HepG2 (cell line): ENCODE results near the gene CDK6. TPM values are rescaled to one million over a fixed set of nuclear protein-coding genes. Genes with fewer than 3 reads are reported as not detected.
A peak's percentile ranks its signal among the peaks of the same experiment; 100 is the strongest.

Experiments
- ATAC-seq: fragments of 200-7000 bp; cut with Tn5 transposase; 3 replicates; pipeline ENCODE4 v1.9.1; 2020; ENCODE audit warnings: mild to moderate bottlenecking, moderate library complexity
- BruUV-seq: library from RNA; stranded (reverse); fragments of 400-500 nt; replicated peaks from 2 replicates; lab custom pipeline; 2021; lab: Mats Ljungman, UMichigan
- CTCF ChIA-PET: fragments of 300-600 bp; formaldehyde crosslinking; extraction: SDS; loops from one replicate; lab custom pipeline; 2021; ENCODE audit warnings: low total read pairs, inconsistent platforms, low intra/inter-chr PET ratio; lab: Yijun Ruan, JAX
- POLR2A ChIA-PET: fragments of 350-600 bp; sonication (Branson Sonifier 250); formaldehyde crosslinking; loops from one replicate; lab custom pipeline; 2020; ENCODE audit warnings: antibody characterized with exemption, inconsistent platforms; lab: Yijun Ruan, JAX
- DNase-seq: peaks from one replicate; pipeline ENCODE4 v3.0.0-alpha.2; 2015; ENCODE audit warnings: low spot score
- FAIRE-seq: peaks from 3 replicates; lab custom pipeline; 2011; peaks lifted over from hg19 to GRCh38; lab: Jason Lieb, UNC
- H2AFZ ChIP-seq: one replicate; pipeline ENCODE4 v1.6.1; 2011; ENCODE audit warnings: low read length, inconsistent platforms
- H3K27ac ChIP-seq: fragments of 300-600 bp; 3 replicates; pipeline ENCODE4 v1.8.0; 2011; ENCODE audit warnings: mixed run types, mild to moderate bottlenecking, mixed read lengths, low read length, inconsistent platforms; ENCODE audit not compliant: insufficient read depth; ENCODE audit errors: extremely low read length
- H3K27me3 ChIP-seq, 2 experiments: fragments of 200-600 bp in 1 of 2; 2 replicates in 1 of 2; 3 replicates in 1 of 2; pipeline versions ENCODE4 v1.6.0 to v1.8.0; 2011; ENCODE audit warnings: low read length in 2 of 2, mild to moderate bottlenecking in 2 of 2, moderate library complexity in 2 of 2, inconsistent platforms in 1 of 2; ENCODE audit not compliant: insufficient read depth in 2 of 2, control insufficient read depth in 1 of 2
- H3K36me3 ChIP-seq, 2 experiments: fragments of 200-600 bp in 1 of 2; replicated peaks in 1 of 2; 2 replicates in 1 of 2; 3 replicates in 1 of 2; pipeline versions ENCODE4 v1.5.1 to v1.8.0; 2011; ENCODE audit warnings: low read length in 2 of 2, inconsistent platforms in 1 of 2; ENCODE audit not compliant: insufficient read depth in 2 of 2, control insufficient read depth in 1 of 2
- H3K4me1 ChIP-seq: 2 replicates; pipeline ENCODE4 v1.5.1; 2012; ENCODE audit warnings: low read length, inconsistent platforms; ENCODE audit not compliant: insufficient read depth
- H3K4me2 ChIP-seq: 2 replicates; pipeline ENCODE4 v1.6.0; 2011; ENCODE audit warnings: low read depth, low read length, inconsistent platforms
- H3K4me3 ChIP-seq, 3 experiments: fragments of 200-600 bp in 1 of 3; sonication (generic), shearing (Covaris generic) in 1 of 3; replicated peaks in 1 of 3; 2 replicates each; pipeline ENCODE4 v1.5.1; 2011 to 2016; ENCODE audit warnings: low read length in 3 of 3, inconsistent platforms in 2 of 3, low read depth in 2 of 3, mild to moderate bottlenecking in 2 of 3, control low read depth in 1 of 3, mixed read lengths in 1 of 3; ENCODE audit not compliant: insufficient read depth in 1 of 3
- H3K79me2 ChIP-seq: one replicate; pipeline ENCODE4 v1.6.1; 2011; ENCODE audit warnings: low read length, inconsistent platforms; ENCODE audit not compliant: insufficient read depth
- H3K9ac ChIP-seq: 2 replicates; pipeline ENCODE4 v1.6.0; 2011; ENCODE audit warnings: mild to moderate bottlenecking, low read depth, low read length, inconsistent platforms; ENCODE audit not compliant: insufficient read depth
- H3K9me3 ChIP-seq: 2 replicates; pipeline ENCODE4 v1.5.1; 2012; ENCODE audit warnings: mild to moderate bottlenecking, low read length
- H4K20me1 ChIP-seq: 2 replicates; pipeline ENCODE4 v1.6.0; 2011; ENCODE audit warnings: inconsistent platforms, mild to moderate bottlenecking, low read length, moderate library complexity; ENCODE audit not compliant: insufficient read depth
- ARNT ChIP-seq: fragments of 450-650 bp; IDR thresholded peaks from 2 replicates; pipeline ENCODE4 v1.6.1; 2017
- JUN ChIP-seq: sonication (generic); formaldehyde crosslinking; IDR thresholded peaks from 2 replicates; pipeline ENCODE4 v1.4.0; 2020; ENCODE audit warnings: mild to moderate bottlenecking, missing genetic modification reagents
- POLR2G ChIP-seq: fragments of 200-400 bp; formaldehyde crosslinking; IDR thresholded peaks from 2 replicates; pipeline ENCODE4 v1.6.1; 2018; ENCODE audit warnings: mild to moderate bottlenecking, low read depth, low read length, moderate library complexity
- RBM22 ChIP-seq: fragments of 200-400 bp; formaldehyde crosslinking; optimal IDR thresholded peaks from 2 replicates; pipeline ENCODE3; 2017; ENCODE audit warnings: mild to moderate bottlenecking, low read length, moderate library complexity
- SSRP1 ChIP-seq: IDR thresholded peaks from 2 replicates; pipeline ENCODE4 v1.6.1; 2016; ENCODE audit warnings: control low read depth
- ZNF598 ChIP-seq: sonication (generic); formaldehyde crosslinking; IDR thresholded peaks from 2 replicates; pipeline ENCODE4 v1.5.1; 2020; ENCODE audit warnings: mild to moderate bottlenecking, missing genetic modification reagents, borderline replicate concordance
- WGBS: methylation state at CpG from one replicate; pipeline ENCODE4 v1.1.6; 2017; ENCODE audit warnings: low lambda C conversion rate; 5-methylcytosine and 5-hydroxymethylcytosine counted together
- in situ Hi-C: cut with HindIII; loops from 2 replicates; pipeline ENCODE4 v1.10.0; 2017; ENCODE audit warnings: low pct_unique_long_range_greater_than_20kb; ENCODE audit not compliant: extremely low pct_ligation_motif_present
- intact Hi-C: fragments of 100-400 bp; cut with micrococcal nuclease; formaldehyde crosslinking; loops from one replicate; pipeline ENCODE4 v1.10.0; 2022; ENCODE audit not compliant: unreplicated experiment
- polyA plus RNA-seq, 8 experiments: library from polyadenylated mRNA; depleted of rRNA in 3 of 8; stranded (reverse) in 7 of 8; unstranded in 1 of 8; fragments of >200 nt; fragmentation: Illumina TruSeq in 4 of 8; extraction: Trizol in 4 of 8; gene quantifications; 2 replicates each; pipeline versions ENCODE4 v1.2.1 to v1.2.3, GENCODE V29; 2011 to 2016; ENCODE audit warnings: low read depth in 4 of 8, missing spikeins in 1 of 8, mixed read lengths in 1 of 8; ENCODE audit not compliant: insufficient read depth in 1 of 8
- small RNA-seq, 3 experiments: library from RNA; depleted of rRNA; stranded (forward); fragments of <200 nt; gene quantifications; one replicate each; pipeline ENCODE3, GENCODE V24; 2012; ENCODE audit warnings: low read depth in 2 of 3, low replicate concordance in 1 of 3; ENCODE audit not compliant: insufficient read length in 3 of 3, insufficient read depth in 2 of 3
- total RNA-seq, 5 experiments: library from RNA; depleted of rRNA; stranded (reverse); fragments of >200 nt; fragmentation: Illumina TruSeq; extraction: Trizol; gene quantifications; 2 replicates each; pipeline ENCODE4 v1.2.3, GENCODE V29; 2016; ENCODE audit warnings: low read depth in 1 of 5

The CDK6 gene
- total and polyA plus RNA-seq, 2 of the 13 experiments (the other 11 are each of a cell fraction or from before 2014, with no cell fraction given) = 34.6 to 90.8 TPM

DNA sequence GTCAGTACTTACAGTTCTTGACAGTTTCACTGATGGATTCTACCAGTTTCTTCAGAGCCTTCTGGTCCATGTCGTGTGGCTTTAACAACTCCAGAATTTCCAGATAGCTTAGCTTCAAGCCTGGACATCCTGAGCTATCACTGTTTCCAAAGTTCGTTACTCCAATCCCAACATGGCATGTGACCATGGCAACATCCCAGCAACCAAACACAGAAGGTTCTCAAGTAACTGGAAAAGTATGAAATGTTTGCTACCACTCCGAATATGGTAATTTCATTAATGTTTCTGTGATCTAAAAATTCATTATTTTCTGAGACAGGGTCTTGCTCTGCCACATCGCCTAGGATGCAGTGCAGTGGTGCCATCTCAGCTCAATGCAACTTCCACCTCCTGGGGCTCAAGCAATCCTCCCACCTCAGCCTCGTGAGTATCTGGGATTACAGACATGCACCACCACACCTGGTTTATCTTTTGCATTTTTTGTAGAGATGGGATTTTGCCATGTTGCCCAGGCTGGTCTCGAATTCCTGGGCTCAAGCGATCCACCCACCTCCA is 278.5 kb downstream of the CDK6 start:
- WGBS = 96% methylated on average over 7 of the region's 7 CpGs
- ATAC-seq (peak; percentile 13; the same call in 2 of the 3 replicates), DNase-seq (no peak), FAIRE-seq (no peak)
- Histone ChIP-seq H3K27me3 (no peaks in the 10 kb centered on the region), H3K79me2 (no peaks in the 10 kb centered on the region), H2AFZ (no peak overlapping the region), H3K4me2 (no peak overlapping the region), H3K4me1 (no peaks in the 10 kb centered on the region), H3K9me3 (no peaks in the 10 kb centered on the region), H4K20me1 (no peaks in the 10 kb centered on the region), H3K4me3 (no peak overlapping the region), H3K27ac (no peak overlapping the region), H3K36me3 (peaks cover 0 to 8% of the 10 kb centered on the region in 2 experiments; a peak in 1 of 5 replicates), H3K9ac (no peak overlapping the region)
- in situ Hi-C loops = no loop called here
- CTCF ChIA-PET = no interaction called here
- peak; percentile 47; the same call in 1 of the 2 replicates for TF ChIP-seq POLR2G
- TF ChIP-seq SSRP1 (CRISPR knock-in tag) = 0 out of 2 replicates have a peak, but pooled peaks have one; percentile 30
- no peak for TF ChIP-seq ZNF598 (CRISPR knock-in tag)
- TF ChIP-seq JUN (CRISPR knock-in tag) = no peak
- POLR2A ChIA-PET = interaction anchor here (1.1 kb wide), 1 partner anchor 29 kb away, joined by 4 read pairs; the partner anchor contains the start of genes PEX1 and RBM48
- intact Hi-C loops = no loop called here
- BruUV-seq = no TSS peak

DNA sequence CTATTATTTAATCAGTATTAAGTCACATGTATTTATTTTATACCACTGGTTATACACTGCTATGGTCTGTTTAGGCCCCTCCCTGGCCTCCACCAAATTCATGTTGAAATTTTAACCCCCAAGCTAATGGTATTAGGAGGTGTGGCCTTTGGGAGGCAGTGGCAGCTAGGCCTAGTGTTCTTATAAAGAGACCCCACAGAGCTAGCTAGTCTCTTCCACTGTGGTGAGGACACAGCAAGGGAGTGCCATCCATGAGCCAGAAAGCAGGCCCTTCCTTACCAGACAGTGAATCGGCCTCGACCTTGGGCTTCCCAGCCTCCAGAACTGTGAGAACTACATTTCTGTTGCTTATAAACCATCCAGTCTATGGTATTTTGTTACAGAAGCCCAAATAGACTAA is 279.1 kb downstream of the CDK6 start:
- FAIRE-seq (no peak), ATAC-seq (peak; percentile 45), DNase-seq (no peak)
- Histone ChIP-seq H3K27ac (no peak overlapping the region), H3K4me2 (no peak overlapping the region), H3K36me3 (peaks cover 0 to 7% of the 10 kb centered on the region in 2 experiments; a peak in 1 of 5 replicates), H3K9ac (no peak overlapping the region), H3K27me3 (no peaks in the 10 kb centered on the region), H3K9me3 (no peaks in the 10 kb centered on the region), H4K20me1 (no peaks in the 10 kb centered on the region), H3K4me1 (no peaks in the 10 kb centered on the region), H2AFZ (no peak overlapping the region), H3K4me3 (no peak overlapping the region), H3K79me2 (no peaks in the 10 kb centered on the region)
- intact Hi-C loops = no loop called here
- CTCF ChIA-PET = no interaction called here
- BruUV-seq = no TSS peak
- POLR2A ChIA-PET = interaction anchor here (1.1 kb wide), 1 partner anchor 29 kb away, joined by 4 read pairs; the partner anchor contains the start of genes PEX1 and RBM48
- in situ Hi-C loops = no loop called here
- WGBS = 94% methylated on average over 2 of the region's 2 CpGs
- peak; percentile 39 for TF ChIP-seq RBM22
- no peak for TF ChIP-seq ARNT

Small RNA genes lying within 50 kb of the gene (small RNA-seq; reads per million reads assigned to genes)
- 0 reads per million in 3 experiments for gene RNU6-10P

Other genes with a start within 250 kb of the CDK6 start
- 56.3 and 65.5 TPM in 2 replicates for gene FAM133B, start 246.2 kb downstream of the CDK6 start, total RNA-seq (2016; rRNA removed; fragmentation: Illumina TruSeq; extraction: Trizol)
- gene FAM133B, start 246.2 kb downstream of the CDK6 start, polyA plus RNA-seq (2011; rRNA removed) = 19.6 and 29.1 TPM in 2 replicates